Osteocyte (in vitro differentiated cells): ENCODE data around the gene IP6K1. TPM values are rescaled to one million over a fixed set of nuclear protein-coding genes. Genes with fewer than 3 reads are reported as not detected.

Source experiments
- DNase-seq: peaks from one replicate; pipeline ENCODE4 v3.0.0; 2021; ENCODE audit warnings: mixed read lengths; ENCODE audit not compliant: unreplicated experiment; ENCODE audit errors: extremely low spot score
- H3K27ac Mint-ChIP-seq: one replicate; pipeline ENCODE4 v1.8.0; 2021; ENCODE audit warnings: mild to moderate bottlenecking, mixed read lengths; ENCODE audit not compliant: unreplicated experiment
- H3K27me3 Mint-ChIP-seq: one replicate; pipeline ENCODE4 v1.8.0; 2021; ENCODE audit warnings: mixed read lengths; ENCODE audit not compliant: unreplicated experiment
- H3K36me3 Mint-ChIP-seq: one replicate; pipeline ENCODE4 v1.8.0; 2021; ENCODE audit warnings: mixed read lengths; ENCODE audit not compliant: unreplicated experiment
- H3K4me1 Mint-ChIP-seq: one replicate; pipeline ENCODE4 v1.8.0; 2021; ENCODE audit warnings: mixed read lengths; ENCODE audit not compliant: unreplicated experiment
- H3K4me3 Mint-ChIP-seq: one replicate; pipeline ENCODE4 v1.8.0; 2021; ENCODE audit warnings: mild to moderate bottlenecking, moderate library complexity, mixed read lengths; ENCODE audit not compliant: unreplicated experiment
- H3K9me3 Mint-ChIP-seq: one replicate; pipeline ENCODE4 v1.8.0; 2021; ENCODE audit warnings: mixed read lengths; ENCODE audit not compliant: unreplicated experiment
- CTCF ChIP-seq: fragments of 200-600 bp; sonication (generic); IDR thresholded peaks from 2 replicates; pipeline ENCODE4 v1.5.0; 2021; ENCODE audit warnings: antibody characterized with exemption, mild to moderate bottlenecking, moderate library complexity
- total RNA-seq: library from RNA; stranded (reverse); gene quantifications from 2 replicates; pipeline ENCODE4 v1.2.1, GENCODE V29; 2021

Gene IP6K1
- total RNA-seq, 1 donor from 2014 or later, result 66.9 TPM

DNA sequence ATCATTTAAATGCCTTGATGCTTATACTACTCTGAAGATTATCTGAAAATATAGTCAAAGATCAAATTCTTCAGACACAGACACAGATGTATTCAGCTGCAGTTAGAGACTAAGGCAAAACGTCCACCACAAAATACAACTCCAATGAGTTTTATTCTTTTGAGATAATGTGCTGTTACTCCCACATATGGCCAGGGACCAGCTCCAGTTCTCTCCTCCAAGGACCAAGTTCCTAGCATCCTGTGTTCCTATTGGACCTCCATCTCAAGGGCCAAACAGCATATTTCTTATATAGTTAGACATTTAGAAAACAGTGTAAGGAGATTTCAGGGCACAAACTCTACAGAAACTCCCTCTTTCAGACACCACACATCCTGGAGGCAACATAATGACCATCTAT lies 27.1 kb downstream of the IP6K1 start:
- Mint-ChIP-seq H3K27ac (no peak overlapping the region), H3K36me3 (peaks cover 1% of the 10 kb centered on the region), H3K4me1 (peaks cover 12% of the 10 kb centered on the region), H3K4me3 (no peak overlapping the region), H3K27me3 (no peaks in the 10 kb centered on the region), H3K9me3 (no peaks in the 10 kb centered on the region)
- no peak for DNase-seq
- no peak for TF ChIP-seq CTCF

GRCh38 chr3:49757197-49757596 lies 29.1 kb downstream of the IP6K1 start:
- peaks cover 21% of the 10 kb centered on the region for H3K4me1 Mint-ChIP-seq
- peak; percentile 15 for DNase-seq
- H3K36me3 Mint-ChIP-seq, result peaks cover 2% of the 10 kb centered on the region
- H3K27me3 Mint-ChIP-seq, result no peaks in the 10 kb centered on the region
- H3K4me3 Mint-ChIP-seq, result no peak overlapping the region
- H3K27ac Mint-ChIP-seq, result no peak overlapping the region
- no peaks in the 10 kb centered on the region for H3K9me3 Mint-ChIP-seq
- no peak for TF ChIP-seq CTCF

GRCh38 chr3:49756036-49756435 lies 30.3 kb downstream of the IP6K1 start:
- Mint-ChIP-seq H3K27ac (no peak overlapping the region), H3K36me3 (peaks cover 2% of the 10 kb centered on the region), H3K27me3 (no peaks in the 10 kb centered on the region), H3K4me1 (peaks cover 26% of the 10 kb centered on the region), H3K4me3 (no peak overlapping the region), H3K9me3 (no peaks in the 10 kb centered on the region)
- peak; percentile 3 for DNase-seq
- TF ChIP-seq CTCF, result no peak

DNA sequence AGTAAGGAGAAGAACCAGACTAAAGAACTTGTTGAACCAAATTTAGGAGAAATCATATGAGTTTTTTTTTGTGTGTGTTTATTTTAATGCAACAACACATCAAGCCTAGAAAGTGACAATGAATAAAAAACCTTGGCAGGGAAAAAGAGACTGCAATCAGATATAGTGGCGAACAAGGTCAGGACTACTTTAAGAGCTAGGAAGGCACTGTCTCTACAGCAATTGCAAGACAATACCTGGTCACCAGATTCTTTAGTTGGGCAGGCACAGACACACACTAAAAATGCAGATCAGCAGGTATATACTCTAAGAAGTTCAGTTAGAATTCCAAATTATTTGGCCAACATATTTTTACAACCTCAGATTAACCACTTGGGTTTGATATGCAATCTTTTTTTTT lies 31.8 kb downstream of the IP6K1 start:
- no peak for DNase-seq
- Mint-ChIP-seq H3K27me3 (no peaks in the 10 kb centered on the region), H3K4me3 (no peak overlapping the region), H3K4me1 (peaks cover 30% of the 10 kb centered on the region), H3K27ac (no peak overlapping the region), H3K9me3 (no peaks in the 10 kb centered on the region), H3K36me3 (peaks cover 2% of the 10 kb centered on the region)
- TF ChIP-seq CTCF, result no peak

- Mint-ChIP-seq H3K4me3 (no peak overlapping the region), H3K4me1 (peaks cover 51% of the 10 kb centered on the region), H3K27me3 (no peaks in the 10 kb centered on the region), H3K27ac (no peak overlapping the region), H3K9me3 (no peaks in the 10 kb centered on the region), H3K36me3 (peaks cover 11% of the 10 kb centered on the region)
- no peak for TF ChIP-seq CTCF
- DNase-seq, result no peak
Observed at GRCh38 chr3:49751501-49751900, 34.8 kb downstream of the IP6K1 start.
